CD14-positive monocyte (primary cell): Measurements from ENCODE around the gene LEAP2. TPM values are rescaled to one million over a fixed set of nuclear protein-coding genes. Genes with fewer than 3 reads are reported as not detected.

Experiments used
- DNase-seq, 3 donors: peaks; one replicate each; pipeline ENCODE4 v3.0.0-alpha.2; 2011 to 2022
- H2AFZ ChIP-seq: 2 replicates; pipeline ENCODE4 v1.6.0; 2012; ENCODE audit warnings: mild to moderate bottlenecking, low read depth, low read length, inconsistent platforms; ENCODE audit not compliant: insufficient read depth, poor library complexity, severe bottlenecking
- H3K27ac ChIP-seq, 2 donors: 1 replicate in 1 of 2; 2 replicates in 1 of 2; pipeline ENCODE4 v1.5.1; 2012 to 2013; ENCODE audit warnings: low read length in 2 of 2, control low read depth in 1 of 2, inconsistent platforms in 1 of 2, low read depth in 1 of 2, mild to moderate bottlenecking in 1 of 2
- H3K27me3 ChIP-seq, 2 donors: one replicate each; pipeline versions ENCODE4 v1.6.0 to v1.6.1; 2011 to 2013; ENCODE audit warnings: low read length in 2 of 2; ENCODE audit not compliant: control insufficient read depth in 2 of 2, insufficient read depth in 2 of 2
- H3K36me3 ChIP-seq, 2 donors: replicated peaks in 1 of 2; 1 replicate in 1 of 2; 2 replicates in 1 of 2; pipeline versions ENCODE4 v1.5.1 to v1.6.1; 2012 to 2013; ENCODE audit warnings: low read length in 2 of 2, control low read depth in 1 of 2, inconsistent platforms in 1 of 2, mild to moderate bottlenecking in 1 of 2; ENCODE audit not compliant: insufficient read depth in 2 of 2, control insufficient read depth in 1 of 2
- H3K4me1 ChIP-seq, 2 donors: 1 replicate in 1 of 2; 2 replicates in 1 of 2; pipeline versions ENCODE4 v1.5.1 to v1.6.1; 2012 to 2013; ENCODE audit warnings: low read length in 2 of 2, control low read depth in 1 of 2, inconsistent platforms in 1 of 2, mild to moderate bottlenecking in 1 of 2, moderate library complexity in 1 of 2; ENCODE audit not compliant: insufficient read depth in 2 of 2, control insufficient read depth in 1 of 2
- H3K4me2 ChIP-seq: replicated peaks from 2 replicates; pipeline ENCODE3; 2012; ENCODE audit warnings: low read length, moderate library complexity, mild to moderate bottlenecking; ENCODE audit not compliant: poor library complexity, severe bottlenecking; ENCODE audit errors: extremely low read depth
- H3K4me3 ChIP-seq, 3 experiments: fragments of 200-600 bp in 1 of 3; sonication (generic) in 1 of 3; replicated peaks in 1 of 3; 1 replicate in 2 of 3; 2 replicates in 1 of 3; pipeline ENCODE4 v1.5.1; 2011 to 2013; ENCODE audit warnings: low read length in 3 of 3, mild to moderate bottlenecking in 3 of 3, control low read depth in 2 of 3, low read depth in 2 of 3, inconsistent platforms in 1 of 3, moderate library complexity in 1 of 3
- H3K79me2 ChIP-seq: 2 replicates; pipeline ENCODE4 v1.6.0; 2012; ENCODE audit warnings: mild to moderate bottlenecking, control low read depth, inconsistent platforms, low read length, moderate library complexity; ENCODE audit not compliant: insufficient read depth
- H3K9ac ChIP-seq: 2 replicates; pipeline ENCODE4 v1.6.0; 2017; ENCODE audit warnings: low read length, mild to moderate bottlenecking; ENCODE audit not compliant: insufficient read depth, poor library complexity, severe bottlenecking
- H3K9me3 ChIP-seq, 2 donors: replicated peaks in 1 of 2; 1 replicate in 1 of 2; 2 replicates in 1 of 2; pipeline versions ENCODE4 v1.5.1 to v1.6.1; 2012 to 2013; ENCODE audit warnings: low read length in 2 of 2, control low read depth in 1 of 2; ENCODE audit not compliant: control insufficient read depth in 1 of 2, insufficient read depth in 1 of 2
- H4K20me1 ChIP-seq: 2 replicates; pipeline ENCODE4 v1.6.0; 2012; ENCODE audit warnings: mild to moderate bottlenecking, low read length, control low read depth, moderate library complexity; ENCODE audit not compliant: insufficient read depth
- H3K27ac Mint-ChIP-seq, 7 donors: one replicate each; pipeline ENCODE4 v1.8.0; 2020; ENCODE audit warnings: mild to moderate bottlenecking in 7 of 7, mixed read lengths in 7 of 7, moderate library complexity in 6 of 7, inconsistent platforms in 2 of 7
- H3K27me3 Mint-ChIP-seq, 3 donors: one replicate each; pipeline ENCODE4 v1.8.0; 2021 to 2022; ENCODE audit warnings: low read depth in 3 of 3, mild to moderate bottlenecking in 3 of 3, mixed read lengths in 3 of 3, moderate library complexity in 3 of 3, inconsistent platforms in 1 of 3
- H3K36me3 Mint-ChIP-seq, 2 donors: one replicate each; pipeline ENCODE4 v1.8.0; 2020; ENCODE audit warnings: mixed read lengths in 2 of 2, inconsistent platforms in 1 of 2, mild to moderate bottlenecking in 1 of 2
- H3K4me1 Mint-ChIP-seq: one replicate; pipeline ENCODE4 v1.8.0; 2020; ENCODE audit warnings: mild to moderate bottlenecking, mixed read lengths
- H3K4me3 Mint-ChIP-seq, 2 donors: one replicate each; pipeline ENCODE4 v1.8.0; 2020; ENCODE audit warnings: mild to moderate bottlenecking in 2 of 2, mixed read lengths in 2 of 2, moderate library complexity in 1 of 2
- H3K9me3 Mint-ChIP-seq, 7 donors: one replicate each; pipeline ENCODE4 v1.8.0; 2020 to 2022; ENCODE audit warnings: mixed read lengths in 7 of 7, mild to moderate bottlenecking in 6 of 7, moderate library complexity in 6 of 7, inconsistent platforms in 2 of 7
- WGBS: methylation state at CpG from one replicate; pipeline ENCODE4 v1.1.5; 2013; ENCODE audit warnings: missing lambda C conversion rate; ENCODE audit not compliant: insufficient coverage; 5-methylcytosine and 5-hydroxymethylcytosine counted together
- intact Hi-C, 2 donors: fragments of 100-400 bp; cut with micrococcal nuclease; formaldehyde crosslinking; loops; one replicate each; pipeline versions ENCODE4 v1.15.0 to v1.15.1; 2023
- polyA plus RNA-seq, 3 donors: library from polyadenylated mRNA; depleted of rRNA in 1 of 3; unstranded in 2 of 3; stranded (reverse) in 1 of 3; fragments of 300-500 nt in 2 of 3; fragments of >200 nt in 1 of 3; fragmentation: Illumina TruSeq in 2 of 3; gene quantifications; 1 replicate in 2 of 3; 2 replicates in 1 of 3; pipeline ENCODE4 v1.2.3, GENCODE V29; 2012 to 2021
- small RNA-seq: library from RNA; depleted of rRNA; stranded (forward); fragments of <200 nt; gene quantifications from one replicate; pipeline ENCODE3, GENCODE V24; 2012; ENCODE audit warnings: low read depth; ENCODE audit not compliant: insufficient read length
- TF ChIP-seq, protein P1 (sequence below): fragments of 200-600 bp; IDR thresholded peaks from one replicate; pipeline ENCODE4 v1.8.0; 2022; ENCODE audit warnings: antibody characterized with exemption, mild to moderate bottlenecking

LEAP2 gene
- polyA plus RNA-seq, 3 donors, result 0.59 to 2.3 (median 0.88) TPM

DNA sequence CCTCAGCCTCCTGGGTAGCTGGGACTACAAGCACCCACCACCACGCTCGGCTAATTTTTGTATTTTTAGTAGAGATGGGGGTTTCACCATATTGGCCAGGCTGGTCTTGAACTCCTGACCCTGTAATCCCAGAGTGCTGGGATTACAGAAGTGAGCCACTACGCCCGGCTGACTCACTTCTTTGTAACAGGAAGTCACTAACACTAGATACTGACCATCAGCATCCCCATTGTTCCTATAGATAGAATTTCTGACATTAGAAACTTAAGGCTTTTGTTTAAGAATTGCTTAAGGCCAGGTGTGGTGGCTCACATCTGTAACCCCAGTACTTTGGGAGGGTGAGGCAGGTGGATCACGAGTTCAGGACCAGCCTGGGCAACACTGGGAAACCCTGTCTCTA, 42.2 kb downstream of the LEAP2 start:
- H3K27me3 ChIP-seq, result no peaks in the 10 kb centered on the region
- H3K27ac Mint-ChIP-seq, result peak overlapping the region in 6 of 7 donors; percentile 48 to 82 (median 70)
- H3K4me1 ChIP-seq, result peaks cover 3 to 8% of the 10 kb centered on the region in 2 donors
- peaks cover 48% of the 10 kb centered on the region for H4K20me1 ChIP-seq
- intact Hi-C loops, result loop anchor here in 1 of 2 donors (10.0 kb wide), 1 partner anchor 49 kb away; the partner anchor contains the start of gene AFF4
- no peak overlapping the region for H2AFZ ChIP-seq
- TF ChIP-seq, protein P1, sequence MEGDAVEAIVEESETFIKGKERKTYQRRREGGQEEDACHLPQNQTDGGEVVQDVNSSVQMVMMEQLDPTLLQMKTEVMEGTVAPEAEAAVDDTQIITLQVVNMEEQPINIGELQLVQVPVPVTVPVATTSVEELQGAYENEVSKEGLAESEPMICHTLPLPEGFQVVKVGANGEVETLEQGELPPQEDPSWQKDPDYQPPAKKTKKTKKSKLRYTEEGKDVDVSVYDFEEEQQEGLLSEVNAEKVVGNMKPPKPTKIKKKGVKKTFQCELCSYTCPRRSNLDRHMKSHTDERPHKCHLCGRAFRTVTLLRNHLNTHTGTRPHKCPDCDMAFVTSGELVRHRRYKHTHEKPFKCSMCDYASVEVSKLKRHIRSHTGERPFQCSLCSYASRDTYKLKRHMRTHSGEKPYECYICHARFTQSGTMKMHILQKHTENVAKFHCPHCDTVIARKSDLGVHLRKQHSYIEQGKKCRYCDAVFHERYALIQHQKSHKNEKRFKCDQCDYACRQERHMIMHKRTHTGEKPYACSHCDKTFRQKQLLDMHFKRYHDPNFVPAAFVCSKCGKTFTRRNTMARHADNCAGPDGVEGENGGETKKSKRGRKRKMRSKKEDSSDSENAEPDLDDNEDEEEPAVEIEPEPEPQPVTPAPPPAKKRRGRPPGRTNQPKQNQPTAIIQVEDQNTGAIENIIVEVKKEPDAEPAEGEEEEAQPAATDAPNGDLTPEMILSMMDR, result no peak
- H3K27ac ChIP-seq, result peak overlapping the region in 1 of 2 donors; percentile 1
- peaks cover 10% of the 10 kb centered on the region for H3K4me1 Mint-ChIP-seq
- no peak overlapping the region for H3K4me3 Mint-ChIP-seq
- no peaks in the 10 kb centered on the region for H3K9me3 Mint-ChIP-seq
- peaks cover 33 to 73% of the 10 kb centered on the region in 2 donors for H3K36me3 ChIP-seq
- H3K27me3 Mint-ChIP-seq, result no peaks in the 10 kb centered on the region
- WGBS, result no CpG with 5 or more reads among the region's 5 CpGs
- peak; percentile 53 to 55 (median 53) for DNase-seq
- H3K4me3 ChIP-seq, result no peak overlapping the region
- H3K79me2 ChIP-seq, result peaks cover 9% of the 10 kb centered on the region
- H3K9ac ChIP-seq, result no peak overlapping the region
- H3K36me3 Mint-ChIP-seq, result peaks cover 48 to 78% of the 10 kb centered on the region in 2 donors
- H3K4me2 ChIP-seq, result no peak overlapping the region
- H3K9me3 ChIP-seq, result no peaks in the 10 kb centered on the region

DNA sequence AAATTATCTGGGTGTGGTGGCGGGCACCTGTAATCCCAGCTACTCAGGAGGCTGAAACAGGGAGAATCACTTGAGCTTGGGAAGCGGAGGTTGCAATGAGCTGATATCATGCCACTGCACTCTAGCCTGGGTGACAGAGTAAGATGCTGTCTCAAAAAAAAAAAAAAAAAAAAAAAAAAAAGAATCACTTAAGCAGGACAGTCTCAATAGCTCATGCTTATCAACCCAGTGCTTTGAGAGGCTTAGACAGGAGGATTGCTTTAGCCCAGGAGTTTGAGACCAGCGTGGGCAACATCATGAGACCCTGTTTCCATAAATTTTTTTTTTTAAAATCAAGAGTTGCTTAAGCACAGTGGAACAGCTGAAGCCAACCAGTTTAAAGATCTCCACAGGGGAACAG, 42.6 kb downstream of the LEAP2 start:
- peak overlapping the region in 1 of 2 donors; percentile 1 for H3K27ac ChIP-seq
- TF ChIP-seq, protein P1, result no peak
- Mint-ChIP-seq H3K9me3 (no peaks in the 10 kb centered on the region), H3K4me3 (no peak overlapping the region), H3K4me1 (peaks cover 10% of the 10 kb centered on the region), H3K36me3 (peaks cover 48 to 78% of the 10 kb centered on the region in 2 donors), H3K27ac (peak overlapping the region in 6 of 7 donors; percentile 11 to 74 (median 60)), H3K27me3 (no peaks in the 10 kb centered on the region)
- H3K79me2 ChIP-seq, result peaks cover 9% of the 10 kb centered on the region
- H2AFZ ChIP-seq, result no peak overlapping the region
- H3K27me3 ChIP-seq, result no peaks in the 10 kb centered on the region
- peaks cover 29 to 73% of the 10 kb centered on the region in 2 donors for H3K36me3 ChIP-seq
- 86% methylated on average over 1 of the region's 3 CpGs for WGBS
- no peak overlapping the region for H3K9ac ChIP-seq
- intact Hi-C loops, result loop anchor here in 1 of 2 donors (10.0 kb wide), 1 partner anchor 49 kb away; the partner anchor contains the start of gene AFF4
- no peak overlapping the region for H3K4me2 ChIP-seq
- peaks cover 48% of the 10 kb centered on the region for H4K20me1 ChIP-seq
- no peak for DNase-seq
- H3K4me3 ChIP-seq, result no peak overlapping the region
- H3K4me1 ChIP-seq, result peaks cover 3 to 8% of the 10 kb centered on the region in 2 donors
- H3K9me3 ChIP-seq, result no peaks in the 10 kb centered on the region

Small RNA genes within 50 kb of the gene (small RNA-seq; reads per million reads assigned to genes)
- gene RNA5SP192, result not detected

Other genes starting within 250 kb of the LEAP2 start
- gene IL13, start 215.5 kb upstream of the LEAP2 start, polyA plus RNA-seq, result not detected
- gene IL4, start 199.7 kb upstream of the LEAP2 start, polyA plus RNA-seq, result not detected
- 1 to 10 TPM in 2 of 3 donors, under 1 TPM in 1; 0.68 to 1.3 (median 1.2) TPM for gene KIF3A, start 136.1 kb upstream of the LEAP2 start, polyA plus RNA-seq
- gene CCNI2, start 126.2 kb upstream of the LEAP2 start, polyA plus RNA-seq, result under 1 TPM in 1 of 3 donors, not detected in 2; 0.72 TPM
- gene SEPTIN8, start 96.4 kb upstream of the LEAP2 start, polyA plus RNA-seq, result 1 to 10 TPM in 1 of 3 donors, under 1 TPM in 2; 0.36 to 5.0 (median 0.54) TPM
- not detected for gene SOWAHA, start 60.4 kb upstream of the LEAP2 start, polyA plus RNA-seq
- gene SHROOM1, start 43.0 kb upstream of the LEAP2 start, polyA plus RNA-seq, result 10 to 100 TPM in 2 of 3 donors, 1 to 10 TPM in 1; 6.4 to 27.0 (median 16.1) TPM
- gene GDF9, start 7.2 kb upstream of the LEAP2 start, polyA plus RNA-seq, result under 1 TPM in 1 of 3 donors, not detected in 2; 0.55 TPM
- gene UQCRQ, start 7.0 kb upstream of the LEAP2 start, polyA plus RNA-seq, result 100 to 1,000 TPM in 2 of 3 donors, 10 to 100 TPM in 1; 81.6 to 880 (median 879) TPM
- 10 to 100 TPM in 2 of 3 donors, 1 to 10 TPM in 1; 9.7 to 17.7 (median 17.6) TPM for gene AFF4, start 90.0 kb downstream of the LEAP2 start, polyA plus RNA-seq
- gene ZCCHC10, start 152.9 kb downstream of the LEAP2 start, polyA plus RNA-seq, result 10 to 100 TPM; 10.7 to 52.7 (median 45.3) TPM
- 10 to 100 TPM; 15.7 to 52.0 (median 27.7) TPM for gene HSPA4, start 178.3 kb downstream of the LEAP2 start, polyA plus RNA-seq